Measurements from ENCODE around the gene VAT1L.

GRCh38 chr16:77745972-77746371 lies 42.4 kb upstream of the VAT1L start:
- TF ChIP-seq POLR2A (IDR thresholded peaks at IDR 0.05; ENCODE audit: low read depth, low read length) (no peak), POLR2AphosphoS5 (IDR thresholded peaks at IDR 0.05; ENCODE audit: low read depth, low read length) (no peak), TAF1 (IDR thresholded peaks at IDR 0.05; ENCODE audit: borderline replicate concordance, low read depth, low read length) (no peak)

Measured in GM12892 (cell line).